Pancreas (tissue), 10 donors: Measurements from ENCODE around the gene PPP6R3. TPM values are rescaled to one million over a fixed set of nuclear protein-coding genes. Genes with fewer than 3 reads are reported as not detected.

Source experiments
- ATAC-seq, 4 donors: fragments of 200-7000 bp; cut with Tn5 transposase; one replicate each; pipeline versions ENCODE4 v1.8.0 to v1.9.1; 2020; ENCODE audit warnings: mild to moderate bottlenecking in 4 of 4, moderate library complexity in 4 of 4
- DNase-seq, 6 donors: peaks; one replicate each; pipeline ENCODE4 v3.0.0-alpha.2; 2020
- FAIRE-seq: peaks from 2 replicates; lab custom pipeline; 2012; peaks lifted over from hg19 to GRCh38; lab: Jason Lieb, UNC
- H3K27ac ChIP-seq, 4 donors: fragments of 200-600 bp; sonication (generic); 1 replicate in 3 of 4; 2 replicates in 1 of 4; pipeline versions ENCODE4 v1.5.0 to v1.8.0; 2020
- H3K27me3 ChIP-seq, 4 donors: fragments of 200-600 bp; one replicate each; pipeline ENCODE4 v1.8.0; 2021
- H3K36me3 ChIP-seq, 3 donors: fragments of 200-600 bp; sonication (generic) in 1 of 3; one replicate each; pipeline versions ENCODE4 v1.5.0 to v1.8.0; 2020 to 2021
- H3K4me1 ChIP-seq, 3 donors: fragments of 200-600 bp; one replicate each; pipeline ENCODE4 v1.8.0; 2021
- H3K4me3 ChIP-seq, 4 donors: fragments of 200-600 bp; sonication (generic) in 2 of 4; one replicate each; pipeline versions ENCODE4 v1.5.0 to v1.8.0; 2020 to 2021
- H3K9me3 ChIP-seq, 4 donors: fragments of 200-600 bp; one replicate each; pipeline ENCODE4 v1.8.0; 2021
- WGBS, 2 donors: extraction: QIAGEN DNeasy Blood & Tissue Kit; methylation state at CpG; one replicate each; pipeline ENCODE4 v1.1.7; 2013; 5-methylcytosine and 5-hydroxymethylcytosine counted together
- intact Hi-C, 3 donors: fragments of 100-400 bp; cut with DNase I; formaldehyde crosslinking; loops; one replicate each; pipeline versions ENCODE4 v1.11.1 to v1.14.2; 2022
- polyA plus RNA-seq, 2 donors: library from polyadenylated mRNA; stranded (reverse); fragments of 200-250 nt; gene quantifications; one replicate each; pipeline ENCODE4 v1.2.3, GENCODE V29; 2013
- total RNA-seq, 6 donors: library from RNA; stranded (reverse); fragmentation: NEBNext Ultra II Directional in 4 of 6; extraction: Animal tissue kit (Norgen Biotek cat#: 25700) in 4 of 6; gene quantifications; one replicate each; pipeline versions ENCODE4 v1.2.1 to v1.2.4, GENCODE V29; 2021 to 2023
- TF ChIP-seq, protein P1 (sequence below), 4 donors: fragments of 200-600 bp; sonication (generic) in 3 of 4; IDR thresholded peaks; one replicate each; pipeline versions ENCODE4 v1.5.0 to v1.8.0; 2021; ENCODE audit warnings: antibody characterized with exemption in 4 of 4
- donor health status: healthy with polysubstance abuse.
- donor health status: DM: no; HTN: no; CAD: no; lungs with moderate emphysema.
- donor health status: DM: no; HTN: no; CAD: no.
- donor health status: control.
- donor health status: control.
- donor health status: Bipolar disorder and iron deficiency.
- donor health status: DM: yes; HTN: yes; CAD: no.
- donor health status: DM: no; HTN: no; CAD: no.
- donor health status: DM: no; HTN: no; CAD: no.
- donor health status: DM: yes; HTN: yes; CAD: no.

PPP6R3 gene
- total and polyA plus RNA-seq, 8 donors: 19.5 to 56.0 (median 33.5) TPM

DNA sequence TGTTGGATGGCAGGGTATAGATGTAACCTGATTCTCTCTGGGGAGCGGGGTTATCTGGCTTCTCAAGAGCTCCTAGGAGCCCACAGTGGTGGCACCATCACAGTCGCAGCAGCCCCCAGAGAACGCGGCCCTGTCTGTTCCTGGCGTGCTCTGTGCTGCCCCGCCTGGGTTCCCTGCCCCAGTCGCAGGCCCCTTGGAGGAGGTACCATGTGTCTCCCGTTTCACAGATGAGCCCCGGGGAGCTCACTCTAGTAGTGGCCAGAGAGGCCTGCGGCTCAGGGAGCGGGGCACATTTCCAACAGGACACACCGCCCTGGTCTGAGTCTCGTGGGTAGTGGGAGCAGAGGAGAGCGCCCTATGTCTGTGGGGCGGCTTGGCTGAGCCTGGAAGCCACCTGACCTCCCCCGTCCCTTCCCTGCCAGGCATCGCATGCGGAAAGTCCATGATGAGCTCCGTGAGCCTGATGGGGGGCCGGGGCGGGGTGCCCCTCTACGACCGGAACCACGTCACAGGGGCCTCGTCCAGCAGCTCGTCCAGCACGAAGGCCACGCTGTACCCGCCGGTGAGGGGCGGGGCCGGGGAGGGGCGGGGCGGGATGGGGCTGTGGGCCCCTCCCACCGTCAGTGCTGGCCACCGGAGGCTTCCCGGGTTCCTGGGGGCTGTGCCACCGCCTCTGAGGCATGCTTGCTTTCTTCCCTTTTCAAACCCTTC is 21.0 kb upstream of the PPP6R3 start:
- Histone ChIP-seq H3K27ac (no peak overlapping the region), H3K36me3 (peaks cover 0 to 48% (median 8%) of the 10 kb centered on the region in 3 donors), H3K27me3 (no peaks in the 10 kb centered on the region), H3K9me3 (no peaks in the 10 kb centered on the region), H3K4me3 (no peak overlapping the region), H3K4me1 (no peaks in the 10 kb centered on the region)
- intact Hi-C loops: loop anchor here in 1 of 3 donors (10.0 kb wide), 1 partner anchor 175 kb away; no protein-coding TSS in a partner anchor
- FAIRE-seq (no peak), DNase-seq (no peak), ATAC-seq (no peak)
- 87 to 88% methylated on average over 27 to 38 of the region's 38 CpGs for WGBS, 2 donors
- TF ChIP-seq, protein P1, sequence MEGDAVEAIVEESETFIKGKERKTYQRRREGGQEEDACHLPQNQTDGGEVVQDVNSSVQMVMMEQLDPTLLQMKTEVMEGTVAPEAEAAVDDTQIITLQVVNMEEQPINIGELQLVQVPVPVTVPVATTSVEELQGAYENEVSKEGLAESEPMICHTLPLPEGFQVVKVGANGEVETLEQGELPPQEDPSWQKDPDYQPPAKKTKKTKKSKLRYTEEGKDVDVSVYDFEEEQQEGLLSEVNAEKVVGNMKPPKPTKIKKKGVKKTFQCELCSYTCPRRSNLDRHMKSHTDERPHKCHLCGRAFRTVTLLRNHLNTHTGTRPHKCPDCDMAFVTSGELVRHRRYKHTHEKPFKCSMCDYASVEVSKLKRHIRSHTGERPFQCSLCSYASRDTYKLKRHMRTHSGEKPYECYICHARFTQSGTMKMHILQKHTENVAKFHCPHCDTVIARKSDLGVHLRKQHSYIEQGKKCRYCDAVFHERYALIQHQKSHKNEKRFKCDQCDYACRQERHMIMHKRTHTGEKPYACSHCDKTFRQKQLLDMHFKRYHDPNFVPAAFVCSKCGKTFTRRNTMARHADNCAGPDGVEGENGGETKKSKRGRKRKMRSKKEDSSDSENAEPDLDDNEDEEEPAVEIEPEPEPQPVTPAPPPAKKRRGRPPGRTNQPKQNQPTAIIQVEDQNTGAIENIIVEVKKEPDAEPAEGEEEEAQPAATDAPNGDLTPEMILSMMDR (IDR thresholded peaks at IDR 0.05): no peak

DNA sequence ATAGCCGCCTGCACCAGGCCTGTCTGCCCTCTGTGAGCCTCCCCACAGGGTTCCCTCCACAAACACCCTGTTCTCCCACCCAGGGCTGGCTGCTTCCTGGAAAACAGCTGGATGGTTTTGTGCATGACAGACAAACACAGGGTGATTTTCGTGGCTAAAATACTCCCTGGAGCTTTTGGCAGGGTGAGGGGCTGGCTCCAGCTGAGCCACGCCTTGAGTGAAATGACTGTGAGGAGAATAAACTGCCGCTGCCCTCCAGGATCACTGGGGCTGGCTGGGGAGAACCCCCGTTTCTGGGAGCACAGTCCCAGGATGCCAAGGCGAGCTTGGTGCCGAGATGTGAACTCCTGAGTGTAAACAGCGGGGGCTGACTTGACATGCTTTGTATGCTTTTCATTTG is 20.3 kb upstream of the PPP6R3 start:
- H3K36me3 ChIP-seq: peaks cover 0 to 42% (median 2%) of the 10 kb centered on the region in 3 donors
- no peaks in the 10 kb centered on the region for H3K4me1 ChIP-seq
- no peaks in the 10 kb centered on the region for H3K9me3 ChIP-seq
- intact Hi-C loops: no loop called here
- DNase-seq (no peak), ATAC-seq (no peak), FAIRE-seq (no peak)
- WGBS, 2 donors: 92% methylated on average over 8 of the region's 8 CpGs
- H3K27me3 ChIP-seq: no peaks in the 10 kb centered on the region
- H3K4me3 ChIP-seq: no peak overlapping the region
- TF ChIP-seq, protein P1 (IDR thresholded peaks at IDR 0.05): no peak
- no peak overlapping the region for H3K27ac ChIP-seq

GRCh38 chr11:68441466-68442230 is 18.9 kb upstream of the PPP6R3 start:
- no peak overlapping the region for H3K27ac ChIP-seq
- H3K9me3 ChIP-seq: no peaks in the 10 kb centered on the region
- 81 to 84% methylated on average over 6 of the region's 6 CpGs for WGBS, 2 donors
- TF ChIP-seq, protein P1 (IDR thresholded peaks at IDR 0.05): no peak
- no peak for FAIRE-seq
- peak in 2 of 4 donors; percentile 29 to 35 for ATAC-seq
- H3K27me3 ChIP-seq: no peaks in the 10 kb centered on the region
- no peaks in the 10 kb centered on the region for H3K4me1 ChIP-seq
- H3K4me3 ChIP-seq: no peak overlapping the region
- intact Hi-C loops: no loop called here
- peaks cover 0 to 42% (median 0%) of the 10 kb centered on the region in 3 donors for H3K36me3 ChIP-seq
- peak in 1 of 6 donors; percentile 6 for DNase-seq

- Histone ChIP-seq H3K4me1 (no peaks in the 10 kb centered on the region), H3K36me3 (peaks cover 0 to 34% (median 0%) of the 10 kb centered on the region in 3 donors), H3K27me3 (no peaks in the 10 kb centered on the region), H3K9me3 (no peaks in the 10 kb centered on the region), H3K4me3 (no peak overlapping the region), H3K27ac (no peak overlapping the region)
- FAIRE-seq: no peak
- 79 to 85% methylated on average over 10 of the region's 10 CpGs for WGBS, 2 donors
- intact Hi-C loops: no loop called here
- ATAC-seq: no peak
- TF ChIP-seq, protein P1 (IDR thresholded peaks at IDR 0.05): no peak
- DNase-seq: no peak
Observed at GRCh38 chr11:68442433-68442832, 18.1 kb upstream of the PPP6R3 start.
